OCI-LY7 (cell line): Measurements from ENCODE around the gene FBXO44. TPM values are rescaled to one million over a fixed set of nuclear protein-coding genes. Genes with fewer than 3 reads are reported as not detected.

ENCODE experiments used
- BruUV-seq: library from RNA; stranded (reverse); fragments of 400-500 nt; replicated peaks from 2 replicates; lab custom pipeline; 2021; lab: Mats Ljungman, UMichigan
- CTCF ChIA-PET: fragments of 300-600 bp; sonication (Branson Sonifier 250); formaldehyde crosslinking; loops from one replicate; lab custom pipeline; 2022; ENCODE audit warnings: antibody characterized with exemption; ENCODE audit not compliant: unreplicated experiment; lab: Charles Lee
- POLR2A ChIA-PET: fragments of 300-600 bp; sonication (Branson Sonifier 250); formaldehyde crosslinking; loops from one replicate; lab custom pipeline; 2022; ENCODE audit warnings: antibody characterized with exemption; lab: Charles Lee
- DNase-seq: peaks from one replicate; pipeline ENCODE4 v3.0.0-alpha.2; 2015; ENCODE audit warnings: low spot score
- H2AFZ ChIP-seq: fragments of 200-600 bp; sonication (generic), shearing (Covaris generic); 2 replicates; pipeline ENCODE4 v1.6.1; 2014; ENCODE audit warnings: mild to moderate bottlenecking, antibody characterized with exemption, low read length, moderate library complexity
- H3K27ac ChIP-seq: fragments of 200-600 bp; sonication (generic); 2 replicates; pipeline ENCODE4 v1.5.1; 2014; ENCODE audit warnings: mixed run types, low read depth, mild to moderate bottlenecking, moderate library complexity, low read length, inconsistent platforms; ENCODE audit not compliant: poor library complexity, severe bottlenecking
- H3K36me3 ChIP-seq: fragments of 200-600 bp; sonication (generic); 2 replicates; pipeline ENCODE4 v1.6.1; 2014; ENCODE audit warnings: mild to moderate bottlenecking, antibody characterized with exemption, low read length, moderate library complexity, mixed read lengths; ENCODE audit not compliant: insufficient read depth
- H3K4me1 ChIP-seq: fragments of 200-600 bp; sonication (generic); 2 replicates; pipeline ENCODE4 v1.5.1; 2014; ENCODE audit warnings: mild to moderate bottlenecking, low read length; ENCODE audit not compliant: insufficient read depth, poor library complexity, severe bottlenecking
- H3K4me2 ChIP-seq: fragments of 200-600 bp; sonication (generic); 2 replicates; pipeline ENCODE4 v1.6.1; 2014; ENCODE audit warnings: mild to moderate bottlenecking, low read length
- H3K4me3 ChIP-seq: fragments of 200-600 bp; sonication (generic); 2 replicates; pipeline ENCODE4 v1.5.1; 2014; ENCODE audit warnings: mild to moderate bottlenecking, low read depth, low read length; ENCODE audit not compliant: poor library complexity, severe bottlenecking
- H3K79me2 ChIP-seq: fragments of 200-600 bp; sonication (generic); 2 replicates; pipeline ENCODE4 v1.6.1; 2016; ENCODE audit warnings: low read depth, mild to moderate bottlenecking, low read length, moderate library complexity, mixed read lengths; ENCODE audit not compliant: insufficient read depth
- H3K9me2 ChIP-seq: fragments of 200-600 bp; sonication (generic); 2 replicates; pipeline ENCODE4 v1.6.1; 2016; ENCODE audit warnings: mild to moderate bottlenecking, low read length, mixed read lengths; ENCODE audit not compliant: insufficient read depth
- H3K9me3 ChIP-seq: fragments of 200-600 bp; sonication (generic); 2 replicates; pipeline ENCODE4 v1.6.1; 2014; ENCODE audit warnings: mild to moderate bottlenecking, mixed run types, low read length, mixed read lengths
- H4K20me1 ChIP-seq: fragments of 200-600 bp; sonication (generic); 2 replicates; pipeline ENCODE4 v1.6.1; 2014; ENCODE audit warnings: mild to moderate bottlenecking, antibody characterized with exemption, low read length, moderate library complexity, mixed read lengths; ENCODE audit not compliant: insufficient read depth
- CTCF ChIP-seq: fragments of 200-600 bp; sonication (generic); conservative IDR thresholded peaks from 2 replicates; pipeline ENCODE4 v1.5.1; 2014; ENCODE audit warnings: mild to moderate bottlenecking, antibody characterized with exemption, low read length, moderate library complexity, mixed read lengths
- EZH2phosphoT487 ChIP-seq: fragments of 200-600 bp; sonication (generic); IDR thresholded peaks from 2 replicates; pipeline ENCODE4 v1.6.1; 2018; ENCODE audit warnings: low read depth, borderline replicate concordance, mild to moderate bottlenecking, mixed run types, antibody characterized with exemption, low read length, moderate library complexity, mixed read lengths
- intact Hi-C: fragments of 100-400 bp; cut with micrococcal nuclease; formaldehyde crosslinking; loops from one replicate; pipeline ENCODE4 v1.10.0; 2022; ENCODE audit not compliant: unreplicated experiment
- total RNA-seq, 2 experiments: library from RNA; depleted of rRNA in 1 of 2; stranded (reverse); fragments of >200 nt in 1 of 2; shearing (Covaris generic) in 1 of 2; gene quantifications; 2 replicates each; pipeline ENCODE4 v1.2.3, GENCODE V29; 2014 to 2022

The FBXO44 gene
- total RNA-seq, 2 experiments from 2014 or later: 16.2 to 20.8 TPM

- no peak for TF ChIP-seq CTCF
- TF ChIP-seq EZH2phosphoT487: no peak
- no peaks in the 10 kb centered on the region for H3K79me2 ChIP-seq
- ChIA-PET CTCF (no interaction called here), POLR2A (no interaction called here)
- no peak overlapping the region for H3K27ac ChIP-seq
- H3K4me2 ChIP-seq: no peak overlapping the region
- intact Hi-C loops: no loop called here
- H3K9me2 ChIP-seq: no peaks in the 10 kb centered on the region
- H3K9me3 ChIP-seq: no peaks in the 10 kb centered on the region
- H3K36me3 ChIP-seq: no peaks in the 10 kb centered on the region
- no peak for DNase-seq
- H4K20me1 ChIP-seq: no peaks in the 10 kb centered on the region
- no peak overlapping the region for H3K4me3 ChIP-seq
- H2AFZ ChIP-seq: no peak overlapping the region
- no TSS peak for BruUV-seq
- H3K4me1 ChIP-seq: no peaks in the 10 kb centered on the region
Measured at GRCh38 chr1:11628767-11629166, 25.9 kb upstream of the FBXO44 start.

DNA sequence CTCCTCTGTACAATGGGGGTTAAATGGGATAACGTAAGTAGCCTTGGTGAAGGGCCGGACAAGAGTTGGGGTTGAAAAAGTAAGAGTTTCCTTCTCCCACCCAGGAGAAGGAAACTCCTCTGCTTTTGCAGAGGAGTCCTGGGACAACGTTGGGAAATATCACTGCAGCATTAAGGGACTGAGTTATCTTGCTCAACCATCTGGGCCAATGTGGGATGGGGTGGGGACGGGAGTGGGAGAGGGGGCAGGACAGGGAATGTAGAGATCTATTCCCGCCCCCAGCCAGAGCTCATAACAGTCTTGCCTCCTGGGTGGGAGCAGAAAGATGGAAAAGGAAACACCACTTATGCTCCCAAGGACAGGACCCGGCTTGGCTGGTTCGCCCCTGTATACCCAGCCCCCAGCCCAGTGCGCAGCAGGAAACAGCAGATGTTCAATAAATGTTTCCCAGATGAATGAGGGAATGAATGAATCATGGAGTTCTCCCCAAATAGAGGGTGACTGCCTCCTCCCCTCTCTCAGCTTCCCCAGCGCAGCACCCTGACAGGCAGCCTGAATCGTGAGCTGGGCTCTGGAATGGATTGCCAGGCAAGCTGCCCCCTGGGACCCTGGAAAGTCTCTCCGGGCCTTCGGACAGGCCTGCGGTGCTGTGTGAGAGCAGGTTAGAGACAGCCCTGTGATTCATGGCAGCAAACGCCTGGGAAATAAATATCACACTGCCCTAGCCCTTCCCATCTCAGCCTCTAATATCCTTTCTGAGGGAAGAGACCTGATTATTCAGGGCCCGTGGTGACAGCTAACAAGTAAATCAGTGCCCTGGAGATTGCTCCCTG is 25.3 kb upstream of the FBXO44 start:
- intact Hi-C loops: no loop called here
- POLR2A ChIA-PET: no interaction called here
- Histone ChIP-seq H3K4me1 (no peaks in the 10 kb centered on the region), H3K36me3 (no peaks in the 10 kb centered on the region), H3K27ac (no peak overlapping the region), H3K9me3 (no peaks in the 10 kb centered on the region), H3K79me2 (no peaks in the 10 kb centered on the region), H4K20me1 (no peaks in the 10 kb centered on the region), H3K9me2 (no peaks in the 10 kb centered on the region), H3K4me3 (no peak overlapping the region), H2AFZ (no peak overlapping the region), H3K4me2 (no peak overlapping the region)
- TF ChIP-seq CTCF: no peak
- no peak for DNase-seq
- no TSS peak for BruUV-seq
- CTCF ChIA-PET: interaction anchor here (0.6 kb wide), 1 partner anchor 573 kb away, joined by 7 read pairs; no protein-coding TSS in a partner anchor
